Stimulated activated CD8-positive, alpha-beta memory T cell treated with anti-CD3 and anti-CD28 coated beads, Interleukin-7, amount 100 ng/mL, for 4 hours (primary cell): ENCODE measurements around the gene SELENOM.
"Not testable (repeated sequence)": the region's sequence is repeated elsewhere in the genome, so short reads cannot be mapped to it uniquely, and the experiment has no call there.

Experiments
- DNase-seq, 2 donors: peaks; one replicate each; pipeline ENCODE4 v3.0.0-alpha.2; 2020; ENCODE audit warnings: low read depth in 2 of 2

Gene SELENOM

GRCh38 chr22:31078389-31078788 lies 29.0 kb downstream of the SELENOM start:
- DNase-seq: not testable (repeated sequence)

- no peak for DNase-seq
These were observed 29.7 kb downstream of the SELENOM start for GRCh38 chr22:31077681-31078080.

- no peak for DNase-seq
These were observed 31.4 kb downstream of the SELENOM start for GRCh38 chr22:31075961-31076360.

DNA sequence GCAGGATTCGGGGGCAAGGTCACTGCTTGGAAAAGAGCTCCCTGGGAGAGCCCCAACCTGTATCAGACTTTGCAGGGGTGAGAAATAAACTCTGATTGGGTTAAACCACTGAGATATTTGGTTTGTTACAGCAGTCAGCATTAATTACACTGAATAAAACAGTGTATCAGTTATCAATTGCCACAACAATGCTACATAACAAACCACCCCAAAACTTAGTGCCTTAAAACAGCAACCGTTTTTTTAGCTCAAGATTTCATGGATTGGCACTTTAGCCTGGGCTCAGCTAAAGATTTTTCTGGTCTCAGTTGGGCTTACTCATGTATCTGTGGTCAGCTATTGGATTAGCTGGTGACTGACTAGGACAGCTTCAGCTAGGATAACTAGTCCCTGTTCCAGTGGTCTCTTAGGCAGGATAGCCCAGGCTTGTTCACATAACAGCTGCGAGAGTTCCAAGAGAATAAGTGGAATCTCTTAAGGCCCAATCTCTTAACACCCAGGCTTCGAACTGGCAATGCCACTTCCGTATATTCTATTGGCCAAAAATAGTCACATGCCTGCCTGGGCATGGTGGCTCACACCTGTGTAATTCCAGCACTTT lies 33.7 kb downstream of the SELENOM start:
- DNase-seq: not testable (repeated sequence)

- DNase-seq: not testable (repeated sequence)
These were observed 34.2 kb downstream of the SELENOM start for GRCh38 chr22:31073125-31073524.

GRCh38 chr22:31069691-31070314 lies 37.6 kb downstream of the SELENOM start:
- not testable (repeated sequence) for DNase-seq

- DNase-seq: no peak
These were observed 38.4 kb downstream of the SELENOM start for GRCh38 chr22:31068970-31069369.

DNA sequence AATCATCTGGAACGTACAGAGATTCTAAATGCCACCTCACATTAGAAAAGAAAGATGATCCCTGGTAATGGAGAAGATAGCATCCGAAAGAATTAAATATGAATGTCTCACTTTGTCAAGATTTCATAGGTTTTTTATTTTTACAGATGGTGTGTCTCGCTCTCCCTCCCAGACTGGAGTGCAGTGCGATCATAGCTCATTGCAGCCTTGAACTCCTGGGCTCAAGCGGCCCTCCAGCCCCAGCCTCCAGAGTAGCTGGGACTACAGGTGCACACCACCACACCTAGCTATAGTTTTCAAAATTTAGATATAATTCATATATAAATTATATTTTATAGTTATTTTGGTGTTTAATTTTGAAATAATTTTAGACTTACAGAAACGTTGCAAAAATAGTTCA lies 43.0 kb downstream of the SELENOM start:
- no peak for DNase-seq

GRCh38 chr22:31062566-31063230 lies 44.7 kb downstream of the SELENOM start:
- DNase-seq: no peak

DNA sequence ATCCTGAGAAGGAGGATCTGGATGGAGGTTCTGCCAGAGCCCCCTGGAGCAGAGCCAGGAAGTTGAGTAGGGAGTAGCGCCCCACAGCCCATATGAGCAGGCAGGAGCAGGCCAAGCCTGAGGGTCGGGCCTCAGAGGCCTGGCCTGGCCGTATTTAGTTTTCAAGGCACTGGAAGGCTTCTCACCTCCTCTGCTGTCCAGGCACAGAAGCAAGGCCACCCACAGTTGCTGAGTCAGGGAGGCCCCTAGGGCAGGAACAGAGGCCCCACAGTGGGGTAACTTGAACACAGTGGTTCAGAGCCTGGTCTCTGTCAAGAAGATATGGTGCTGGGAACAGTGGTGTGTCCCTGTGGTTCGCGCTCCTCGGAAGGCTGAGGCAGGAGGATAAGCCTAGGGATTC lies 47.7 kb downstream of the SELENOM start:
- DNase-seq: not testable (repeated sequence)

DNA sequence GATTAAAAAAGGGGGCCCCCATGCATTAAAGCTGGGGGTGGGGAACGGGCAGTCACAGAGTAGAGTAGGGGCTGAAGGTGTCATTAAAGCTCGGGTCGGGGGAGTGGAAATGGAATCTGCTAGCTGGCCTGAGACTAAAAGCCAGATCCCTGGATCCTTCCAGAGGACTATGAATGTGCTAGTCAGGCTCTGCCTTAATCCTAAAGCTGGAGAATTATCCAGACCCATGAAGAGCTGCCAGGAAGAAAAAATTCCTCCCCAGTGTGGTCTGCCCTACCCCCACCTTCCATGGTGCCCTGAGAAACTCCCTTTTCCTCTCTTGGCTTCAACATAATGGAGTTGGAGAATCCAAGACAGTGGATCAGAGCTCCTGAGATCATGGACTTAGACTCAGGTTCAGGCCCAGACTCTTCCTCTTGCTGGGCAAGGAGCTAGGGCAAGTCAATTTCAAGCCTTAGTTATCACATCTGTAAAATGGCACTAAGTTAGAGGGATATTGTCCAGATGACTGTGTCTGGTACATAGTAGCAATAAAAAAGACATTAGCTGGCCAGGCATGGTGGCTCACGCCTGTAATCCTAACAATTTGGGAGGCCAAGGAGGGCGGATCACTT lies 50.3 kb downstream of the SELENOM start:
- DNase-seq: no peak

GRCh38 chr22:31055635-31056159 lies 51.7 kb downstream of the SELENOM start:
- no peak for DNase-seq

DNA sequence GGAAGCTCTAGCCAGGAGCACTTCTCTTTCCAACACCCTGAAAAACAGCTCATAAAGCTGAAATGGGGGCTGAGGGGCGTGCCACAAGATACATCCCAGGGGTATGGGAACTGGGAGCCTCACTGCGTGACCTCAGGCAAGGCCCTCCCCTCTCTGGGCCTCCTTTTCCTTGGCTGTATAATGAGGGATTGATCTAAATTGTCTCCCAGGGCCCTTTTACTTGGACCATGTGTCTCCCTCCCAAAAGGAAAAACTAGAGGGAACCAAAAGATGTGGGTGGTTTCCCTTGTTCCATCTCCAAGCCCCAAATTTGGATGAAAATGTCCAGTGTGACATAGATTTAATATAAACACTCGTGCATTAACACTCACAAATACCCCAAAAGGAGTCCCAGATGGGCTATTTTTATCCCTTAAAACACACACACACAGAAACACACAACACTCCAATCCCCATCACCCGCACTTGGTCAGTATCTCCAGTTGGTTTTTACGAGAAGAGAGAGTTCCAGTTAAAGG lies 52.2 kb downstream of the SELENOM start:
- DNase-seq: no peak
